Measurements from ENCODE around the gene ATL3. TPM values are rescaled to one million over a fixed set of nuclear protein-coding genes. Genes with fewer than 3 reads are reported as not detected.
"Not testable (repeated sequence)": the region's sequence is repeated elsewhere in the genome, so short reads cannot be mapped to it uniquely, and the experiment has no call there.

The ATL3 gene
- total RNA-seq, 1 donor from 2014 or later = 35.6 TPM

DNA sequence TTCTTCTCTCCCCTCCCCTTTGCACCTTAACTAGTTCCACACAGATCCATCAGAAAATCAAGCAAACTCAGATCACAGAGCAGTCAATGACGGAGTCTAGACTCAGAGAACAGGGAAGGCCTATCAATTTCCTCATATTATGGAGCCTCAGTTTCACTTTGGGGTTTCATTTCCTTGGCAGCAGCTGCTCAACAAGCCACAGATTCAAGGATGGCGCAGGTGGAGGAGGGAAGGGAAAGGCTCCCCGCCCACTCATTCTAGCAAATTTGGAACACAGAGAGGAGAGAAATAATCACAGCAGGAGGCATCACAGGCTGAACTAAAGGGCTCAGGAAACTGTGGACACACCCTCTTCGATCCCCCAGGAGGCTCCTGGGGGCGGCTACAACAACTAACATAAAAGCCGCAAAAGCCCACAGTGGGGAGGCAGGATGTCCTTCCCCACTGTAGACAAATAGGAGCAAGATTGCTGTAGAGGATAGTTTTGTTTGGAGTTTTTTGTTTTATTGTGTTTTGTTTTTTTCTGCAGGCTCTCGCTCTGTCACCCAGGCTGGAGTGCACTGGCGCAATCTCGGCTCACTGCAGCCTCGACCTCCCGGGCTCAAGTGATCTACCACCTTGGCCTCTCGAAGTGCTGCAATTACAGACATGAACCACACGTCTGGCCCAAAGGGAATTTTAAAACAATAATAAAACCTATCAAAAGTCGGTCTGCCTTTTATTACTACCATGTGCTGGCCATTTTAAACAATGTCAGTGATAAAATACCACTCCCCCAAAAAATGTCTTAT lies 60.4 kb downstream of the ATL3 start:
- no peak overlapping the region for H3K27ac Mint-ChIP-seq
- H3K27me3 Mint-ChIP-seq (ENCODE audit: insufficient read depth) = peaks cover 7% of the 10 kb centered on the region
- H3K4me3 Mint-ChIP-seq = no peak overlapping the region
- H3K9me3 Mint-ChIP-seq = no peaks in the 10 kb centered on the region
- intact Hi-C loops (cut with micrococcal nuclease) = loop anchor here (5.0 kb wide), 1 partner anchor 43 kb away; no protein-coding TSS in a partner anchor
- no peaks in the 10 kb centered on the region for H3K36me3 Mint-ChIP-seq (ENCODE audit: low read depth)
- peaks cover 12% of the 10 kb centered on the region for H3K4me1 Mint-ChIP-seq (ENCODE audit: low read depth)
- DNase-seq (ENCODE audit: low spot score) = no peak

DNA sequence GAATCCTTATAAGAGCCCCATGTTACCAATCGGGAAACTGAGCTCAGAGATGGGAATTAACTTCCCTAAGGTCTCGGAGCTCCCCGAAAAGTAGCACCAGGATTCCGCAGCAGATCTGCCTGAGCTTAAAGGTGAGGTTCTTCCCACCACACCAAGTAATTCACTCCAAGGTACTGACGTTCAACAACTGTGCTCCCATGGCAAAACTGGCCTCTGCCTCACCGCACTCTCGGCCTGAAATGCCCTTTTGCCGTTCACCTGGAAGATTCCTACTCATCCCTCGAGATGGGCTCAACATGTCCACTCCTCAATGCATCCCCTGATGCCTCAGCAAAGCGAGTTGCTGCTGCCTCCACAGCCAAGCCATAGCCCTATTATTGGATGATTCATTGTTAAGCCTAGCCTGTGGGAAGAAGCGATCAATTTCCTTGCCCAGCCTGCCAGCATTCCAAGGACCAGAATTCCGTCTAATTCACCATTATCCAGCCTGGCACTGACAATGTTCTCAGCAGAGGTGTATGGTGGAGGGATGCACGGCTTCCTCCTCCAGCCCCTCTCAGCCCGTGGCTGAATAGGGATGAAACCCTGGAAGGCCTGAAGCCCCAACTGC lies 61.1 kb downstream of the ATL3 start:
- H3K27ac Mint-ChIP-seq = no peak overlapping the region
- intact Hi-C loops (cut with micrococcal nuclease) = loop anchor here (5.0 kb wide), 1 partner anchor 43 kb away; no protein-coding TSS in a partner anchor

DNA sequence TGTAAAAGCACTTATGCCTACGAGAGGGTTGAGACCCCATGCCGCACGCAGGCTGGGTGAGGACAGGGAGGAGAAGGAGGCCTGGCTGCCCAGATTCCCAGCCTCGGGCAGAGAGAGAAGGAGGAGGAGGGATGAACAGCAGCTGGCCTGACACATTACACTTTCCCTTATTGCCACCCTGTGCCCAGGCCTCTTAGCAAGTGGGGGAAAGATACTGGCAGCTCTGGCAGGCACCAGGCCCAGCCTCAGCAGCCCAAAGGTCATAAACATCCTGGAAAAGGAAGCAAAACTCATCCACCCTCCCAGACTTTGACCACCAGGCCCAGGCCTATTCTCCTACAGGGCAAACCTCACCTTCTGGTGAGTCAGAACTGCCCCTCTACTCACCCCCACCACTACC lies 61.6 kb downstream of the ATL3 start:
- Mint-ChIP-seq H3K4me1 (ENCODE audit: low read depth) (peaks cover 12% of the 10 kb centered on the region), H3K27ac (no peak overlapping the region), H3K4me3 (no peak overlapping the region), H3K36me3 (ENCODE audit: low read depth) (no peaks in the 10 kb centered on the region), H3K27me3 (ENCODE audit: insufficient read depth) (peaks cover 6% of the 10 kb centered on the region), H3K9me3 (no peaks in the 10 kb centered on the region)
- no peak for DNase-seq (ENCODE audit: low spot score)
- intact Hi-C loops (cut with micrococcal nuclease) = no loop called here

More for the DNA sequence above, 61.1 kb downstream of the ATL3 start:
- DNase-seq (ENCODE audit: low spot score) = no peak
- Mint-ChIP-seq H3K27me3 (ENCODE audit: insufficient read depth) (peaks cover 6% of the 10 kb centered on the region), H3K36me3 (ENCODE audit: low read depth) (no peaks in the 10 kb centered on the region), H3K4me1 (ENCODE audit: low read depth) (peaks cover 12% of the 10 kb centered on the region), H3K4me3 (no peak overlapping the region), H3K9me3 (no peaks in the 10 kb centered on the region)

DNA sequence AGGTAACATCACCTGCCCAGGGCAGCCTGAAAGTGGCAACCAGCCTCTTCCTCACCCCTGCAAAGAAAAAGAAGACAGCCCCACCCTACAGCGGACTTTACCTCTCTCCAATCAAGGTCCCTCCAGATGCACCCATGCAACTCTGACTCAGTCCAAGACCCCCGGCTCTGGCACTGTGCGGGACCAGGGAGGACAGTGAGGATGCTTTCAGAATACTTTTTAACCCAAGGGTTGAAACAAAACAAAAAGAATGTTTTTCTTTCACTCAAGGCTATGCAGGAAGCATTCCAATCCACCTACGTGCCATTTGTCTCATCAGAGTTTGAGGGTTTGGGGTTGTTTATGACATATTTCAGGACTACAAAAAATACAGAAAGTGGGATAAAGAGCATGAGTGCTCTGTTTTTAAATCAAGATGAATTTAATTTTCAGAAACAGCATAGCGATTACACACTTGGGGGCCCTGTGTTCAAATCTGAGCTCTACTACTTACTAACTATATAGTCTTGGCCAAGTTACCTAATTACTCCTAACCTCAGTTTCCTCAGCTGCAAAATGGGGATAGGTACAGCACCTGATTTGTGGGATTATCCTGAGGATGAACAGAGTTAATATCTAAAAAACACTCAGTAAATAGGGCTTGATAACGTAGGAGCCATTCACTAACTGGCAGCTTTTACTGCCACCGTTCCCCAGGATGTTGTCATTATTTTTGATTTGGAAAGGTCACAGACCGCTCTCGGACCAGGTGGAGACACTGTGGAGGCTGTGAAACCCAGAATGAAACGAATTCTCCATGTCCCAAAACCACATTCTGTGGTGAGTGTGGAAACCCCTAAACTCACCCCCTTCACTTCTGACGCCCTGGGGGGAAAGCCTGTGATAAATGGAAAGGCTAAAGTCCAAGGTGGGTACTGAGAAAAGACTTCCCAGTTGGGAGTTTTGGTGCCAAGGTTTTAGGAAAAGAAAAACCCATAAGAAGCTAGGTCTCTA lies 62.5 kb downstream of the ATL3 start:
- Mint-ChIP-seq H3K36me3 (ENCODE audit: low read depth) (no peaks in the 10 kb centered on the region), H3K9me3 (no peaks in the 10 kb centered on the region), H3K4me1 (ENCODE audit: low read depth) (peaks cover 12% of the 10 kb centered on the region), H3K27ac (no peak overlapping the region), H3K27me3 (ENCODE audit: insufficient read depth) (peaks cover 6% of the 10 kb centered on the region), H3K4me3 (peak overlapping the region; percentile 5)
- intact Hi-C loops (cut with micrococcal nuclease) = no loop called here
- no peak for DNase-seq (ENCODE audit: low spot score)

GRCh38 chr11:63603180-63603518 lies 68.0 kb downstream of the ATL3 start:
- H3K36me3 Mint-ChIP-seq (ENCODE audit: low read depth) = no peaks in the 10 kb centered on the region
- DNase-seq (ENCODE audit: low spot score) = no peak
- no peaks in the 10 kb centered on the region for H3K9me3 Mint-ChIP-seq
- H3K27ac Mint-ChIP-seq = no peak overlapping the region
- intact Hi-C loops (cut with micrococcal nuclease) = no loop called here
- H3K27me3 Mint-ChIP-seq (ENCODE audit: insufficient read depth) = no peaks in the 10 kb centered on the region
- peaks cover 5% of the 10 kb centered on the region for H3K4me1 Mint-ChIP-seq (ENCODE audit: low read depth)
- H3K4me3 Mint-ChIP-seq = no peak overlapping the region

DNA sequence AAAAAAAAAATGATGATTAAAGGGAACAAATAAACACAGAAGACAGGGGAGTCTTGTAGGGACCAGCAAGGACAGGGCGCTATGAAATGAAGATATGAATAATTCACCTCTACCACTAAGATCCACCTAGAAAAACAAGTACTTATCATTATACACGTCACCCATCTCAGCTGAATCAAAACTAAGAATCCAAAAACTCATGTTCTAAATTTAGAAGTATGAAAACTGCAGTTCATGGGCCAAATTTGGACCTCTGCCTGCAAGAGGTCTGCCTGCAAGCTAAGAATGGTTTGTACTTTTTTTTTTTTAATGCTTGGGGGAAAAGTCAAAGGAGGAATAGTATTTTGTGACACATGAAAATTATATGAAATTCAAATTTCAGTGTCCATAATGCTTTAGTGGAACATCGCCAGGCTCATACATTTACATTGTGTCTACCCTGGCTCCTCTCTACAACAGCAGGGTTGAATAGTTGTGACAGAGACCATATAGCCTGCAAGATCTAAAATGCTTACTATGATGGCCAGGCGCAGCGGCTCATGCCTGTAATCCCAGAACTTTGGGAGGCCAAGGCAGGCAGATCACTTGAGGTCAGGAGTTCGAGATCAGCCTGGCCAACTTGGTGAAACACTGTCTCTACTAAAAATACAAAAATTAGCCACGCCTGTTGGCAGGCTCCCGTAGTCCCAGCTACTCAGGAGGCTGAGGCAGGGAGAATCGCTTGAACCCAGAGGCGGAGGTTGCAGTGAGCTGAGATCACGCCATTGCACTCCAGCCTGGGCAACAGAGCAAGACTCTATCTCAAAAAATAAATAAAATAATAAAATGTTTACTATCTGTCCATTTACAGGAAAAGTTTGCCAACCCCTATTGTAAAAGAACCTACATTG lies 68.6 kb downstream of the ATL3 start:
- H3K4me3 Mint-ChIP-seq; H3K36me3 Mint-ChIP-seq (ENCODE audit: low read depth); DNase-seq (ENCODE audit: low spot score); H3K27me3 Mint-ChIP-seq (ENCODE audit: insufficient read depth); H3K9me3 Mint-ChIP-seq; H3K4me1 Mint-ChIP-seq (ENCODE audit: low read depth); H3K27ac Mint-ChIP-seq; intact Hi-C loops (cut with micrococcal nuclease): not testable (repeated sequence)

GRCh38 chr11:63599211-63600122 lies 71.7 kb downstream of the ATL3 start:
- Mint-ChIP-seq H3K4me3 (no peak overlapping the region), H3K27ac (no peak overlapping the region), H3K9me3 (no peaks in the 10 kb centered on the region), H3K4me1 (ENCODE audit: low read depth) (peaks cover 5% of the 10 kb centered on the region), H3K27me3 (ENCODE audit: insufficient read depth) (no peaks in the 10 kb centered on the region), H3K36me3 (ENCODE audit: low read depth) (no peaks in the 10 kb centered on the region)
- no peak for DNase-seq (ENCODE audit: low spot score)
- intact Hi-C loops (cut with micrococcal nuclease) = no loop called here

DNA sequence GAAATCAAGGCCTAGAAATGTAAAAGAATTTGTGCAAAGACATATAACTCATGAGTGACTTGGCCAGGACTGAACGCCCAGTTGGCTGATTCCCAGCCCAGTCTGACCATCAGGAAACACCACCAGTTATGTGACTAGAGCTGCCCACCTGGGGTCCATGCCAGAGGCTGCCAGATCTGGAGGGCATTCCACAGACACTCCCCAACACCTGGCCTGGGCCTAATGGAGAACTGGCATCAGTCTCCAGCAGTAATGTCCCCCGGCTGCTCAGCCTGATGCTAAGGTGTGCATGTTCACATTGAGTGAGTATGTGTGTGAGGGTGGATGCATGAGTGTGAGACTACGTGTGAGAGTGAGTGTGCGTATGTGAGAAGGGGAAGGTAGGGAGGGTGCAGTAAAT lies 72.6 kb downstream of the ATL3 start:
- Mint-ChIP-seq H3K4me3 (no peak overlapping the region), H3K36me3 (ENCODE audit: low read depth) (no peaks in the 10 kb centered on the region), H3K4me1 (ENCODE audit: low read depth) (peaks cover 5% of the 10 kb centered on the region), H3K27me3 (ENCODE audit: insufficient read depth) (no peaks in the 10 kb centered on the region), H3K27ac (no peak overlapping the region), H3K9me3 (no peaks in the 10 kb centered on the region)
- DNase-seq (ENCODE audit: low spot score) = no peak
- intact Hi-C loops (cut with micrococcal nuclease) = no loop called here

DNA sequence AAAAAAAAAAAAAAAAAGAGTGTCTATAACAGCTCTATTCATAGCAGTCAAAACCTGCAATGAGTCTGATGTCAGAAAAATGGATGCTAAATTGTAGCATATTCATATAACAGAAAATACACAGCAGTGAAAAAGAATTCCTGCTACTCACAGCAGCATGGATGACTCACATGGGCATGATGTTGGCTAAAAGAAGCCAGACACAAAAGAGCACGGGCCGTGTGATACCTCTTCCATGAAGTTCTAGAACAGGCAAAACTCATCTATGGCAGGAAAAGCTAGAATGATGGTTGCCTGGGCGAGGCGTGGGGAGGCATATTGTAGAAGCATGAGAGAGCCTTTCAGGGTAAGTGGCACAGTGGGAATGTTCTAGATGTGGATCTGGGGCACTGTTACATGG lies 75.9 kb downstream of the ATL3 start:
- Mint-ChIP-seq H3K4me1 (ENCODE audit: low read depth) (peaks cover 5% of the 10 kb centered on the region), H3K4me3 (no peak overlapping the region), H3K27me3 (ENCODE audit: insufficient read depth) (no peaks in the 10 kb centered on the region), H3K9me3 (no peaks in the 10 kb centered on the region), H3K27ac (no peak overlapping the region), H3K36me3 (ENCODE audit: low read depth) (no peaks in the 10 kb centered on the region)
- no peak for DNase-seq (ENCODE audit: low spot score)
- intact Hi-C loops (cut with micrococcal nuclease) = no loop called here

DNA sequence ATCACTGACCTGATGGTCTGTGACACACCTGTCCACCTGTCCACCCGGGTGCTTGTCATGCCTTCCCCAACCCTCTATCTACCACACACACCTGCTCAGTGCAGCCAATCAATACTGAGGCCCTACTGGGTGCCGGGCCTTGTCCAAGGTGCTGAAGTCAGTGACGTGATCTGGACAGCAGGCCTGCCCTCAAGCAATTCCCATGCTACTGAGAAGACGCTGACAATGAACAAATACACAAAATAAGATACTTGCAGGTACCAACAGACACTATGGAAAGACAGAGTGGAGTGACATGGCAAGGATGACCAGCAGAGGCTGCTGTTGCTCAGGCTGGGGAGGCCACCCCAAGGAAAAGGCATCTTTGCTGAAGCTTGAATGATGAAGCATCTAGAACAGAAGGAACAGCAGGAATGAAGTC lies 78.2 kb downstream of the ATL3 start:
- Mint-ChIP-seq H3K27me3 (ENCODE audit: insufficient read depth) (no peaks in the 10 kb centered on the region), H3K9me3 (no peaks in the 10 kb centered on the region), H3K27ac (no peak overlapping the region), H3K4me3 (no peak overlapping the region), H3K4me1 (ENCODE audit: low read depth) (peaks cover 5% of the 10 kb centered on the region), H3K36me3 (ENCODE audit: low read depth) (no peaks in the 10 kb centered on the region)
- intact Hi-C loops (cut with micrococcal nuclease) = loop anchor here (2.0 kb wide), 1 partner anchor 44 kb away; no protein-coding TSS in a partner anchor
- no peak for DNase-seq (ENCODE audit: low spot score)

DNA sequence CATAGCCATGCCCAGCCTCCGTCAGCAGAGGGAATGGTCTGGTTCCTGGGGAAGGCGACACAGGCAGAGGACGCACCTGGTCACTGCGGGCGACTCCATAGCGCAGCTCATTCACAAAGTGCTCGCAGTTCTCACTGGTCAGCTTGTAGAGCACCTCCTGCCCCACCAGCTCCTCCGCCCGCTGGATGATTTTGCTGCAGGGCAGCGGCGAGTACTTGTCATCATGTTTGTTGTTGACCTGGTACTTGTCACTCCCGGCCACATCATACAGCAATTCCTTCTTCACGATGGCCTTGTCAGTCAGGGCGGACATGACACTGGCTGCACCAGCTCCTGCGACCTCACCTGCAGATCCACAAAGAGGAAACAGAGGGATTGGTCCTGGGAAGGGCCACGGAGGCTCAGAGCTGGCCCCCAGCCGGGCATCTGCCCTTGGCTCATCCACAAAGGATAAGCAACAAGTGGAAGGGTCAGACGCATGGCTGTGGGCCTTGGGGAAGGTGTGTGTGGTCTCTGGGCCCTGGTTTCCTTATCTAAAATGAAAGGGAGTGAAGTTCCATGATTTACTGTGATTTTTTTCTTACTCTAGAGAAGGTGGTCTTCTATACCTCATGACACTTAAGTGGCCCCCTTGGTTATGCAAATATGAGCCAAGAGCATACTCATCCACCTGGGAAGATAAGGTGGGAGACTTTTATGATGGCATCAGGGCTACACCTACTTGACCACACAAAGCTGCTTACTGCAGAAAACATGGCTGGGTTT lies 81.0 kb downstream of the ATL3 start:
- H3K4me1 Mint-ChIP-seq (ENCODE audit: low read depth) = peaks cover 5% of the 10 kb centered on the region
- no peaks in the 10 kb centered on the region for H3K9me3 Mint-ChIP-seq
- H3K36me3 Mint-ChIP-seq (ENCODE audit: low read depth) = no peaks in the 10 kb centered on the region
- no peak overlapping the region for H3K27ac Mint-ChIP-seq
- H3K4me3 Mint-ChIP-seq = no peak overlapping the region
- no peaks in the 10 kb centered on the region for H3K27me3 Mint-ChIP-seq (ENCODE audit: insufficient read depth)
- no peak for DNase-seq (ENCODE audit: low spot score)
- intact Hi-C loops (cut with micrococcal nuclease) = no loop called here

Data from activated T-helper 1 cell treated with anti-CD3 and anti-CD28 coated beads, Interleukin-12 subunit alpha, Interleukin-12 subunit beta, Interleukin-2, Interleukin-4 antibody, amounts not matched to agents 30 ng/mL and 10 ng/mL and 1 ng/mL, durations not matched to agents 14 hours and 24 hours and 36 hours (primary cell).